Brain microvascular endothelial cell (primary cell): ENCODE results near the gene MAGI1.

Experiments used
- DNase-seq: peaks from one replicate; pipeline ENCODE4 v3.0.0-alpha.2; 2020
- H3K27ac ChIP-seq: fragments of 250-450 bp; sonication (Bioruptor Pico); 2 replicates; pipeline ENCODE4 v1.5.1; 2020; ENCODE audit warnings: mild to moderate bottlenecking, moderate library complexity
- H3K27me3 ChIP-seq: fragments of 250-450 bp; sonication (Bioruptor Pico); replicated peaks from 2 replicates; pipeline ENCODE4 v1.5.1; 2020; ENCODE audit warnings: mild to moderate bottlenecking
- H3K36me3 ChIP-seq: fragments of 250-450 bp; sonication (Bioruptor Pico); replicated peaks from 2 replicates; pipeline ENCODE4 v1.5.1; 2020; ENCODE audit warnings: mild to moderate bottlenecking
- H3K4me3 ChIP-seq: 2 replicates; pipeline ENCODE4 v1.5.1; 2011; ENCODE audit warnings: low read depth, mild to moderate bottlenecking, control low read depth, low read length, moderate library complexity
- in situ Hi-C: cut with HindIII; loops from 2 replicates; pipeline ENCODE4 v1.10.0; 2017; ENCODE audit warnings: low sequenced_read_pairs, low pct_ligation_motif_present
- TF ChIP-seq, protein P1 (sequence below): IDR thresholded peaks from 2 replicates; pipeline ENCODE4 v1.5.1; 2011; ENCODE audit warnings: low read depth, mild to moderate bottlenecking, moderate library complexity, low read length, control low read depth, inconsistent platforms; ENCODE audit errors: missing control alignments

Gene MAGI1

DNA sequence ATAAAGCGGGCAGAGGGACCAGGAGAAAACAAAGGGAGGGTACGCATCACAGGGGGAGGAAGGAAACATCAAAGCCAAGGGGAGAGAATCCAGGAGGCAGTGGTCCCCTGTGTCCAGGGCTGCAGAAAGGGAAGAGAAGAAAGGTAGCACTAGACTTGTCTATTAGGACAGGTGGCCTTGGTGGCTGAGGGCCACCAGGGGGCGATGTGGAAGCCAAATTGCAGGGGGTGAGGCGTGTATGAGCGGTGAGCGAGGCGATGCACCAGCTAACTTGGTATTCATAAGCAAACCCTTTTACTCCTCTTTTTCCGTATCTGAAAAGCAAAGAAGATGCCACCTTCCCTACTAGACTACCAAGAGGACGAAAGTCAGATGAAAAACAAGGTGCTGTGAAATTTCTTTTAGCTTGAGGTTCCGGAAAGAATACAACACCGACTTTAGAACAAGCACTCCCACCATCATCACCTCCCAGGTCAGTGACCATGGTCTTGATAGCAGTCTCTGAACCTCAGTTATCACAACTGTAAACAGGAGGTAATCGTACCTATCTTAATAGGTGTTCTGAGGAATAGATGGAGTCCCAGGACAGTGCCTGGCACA is 696.5 kb downstream of the MAGI1 start:
- Histone ChIP-seq H3K27ac (no peak overlapping the region), H3K36me3 (no peaks in the 10 kb centered on the region), H3K4me3 (no peak overlapping the region), H3K27me3 (no peaks in the 10 kb centered on the region)
- in situ Hi-C loops: no loop called here
- TF ChIP-seq, protein P1, sequence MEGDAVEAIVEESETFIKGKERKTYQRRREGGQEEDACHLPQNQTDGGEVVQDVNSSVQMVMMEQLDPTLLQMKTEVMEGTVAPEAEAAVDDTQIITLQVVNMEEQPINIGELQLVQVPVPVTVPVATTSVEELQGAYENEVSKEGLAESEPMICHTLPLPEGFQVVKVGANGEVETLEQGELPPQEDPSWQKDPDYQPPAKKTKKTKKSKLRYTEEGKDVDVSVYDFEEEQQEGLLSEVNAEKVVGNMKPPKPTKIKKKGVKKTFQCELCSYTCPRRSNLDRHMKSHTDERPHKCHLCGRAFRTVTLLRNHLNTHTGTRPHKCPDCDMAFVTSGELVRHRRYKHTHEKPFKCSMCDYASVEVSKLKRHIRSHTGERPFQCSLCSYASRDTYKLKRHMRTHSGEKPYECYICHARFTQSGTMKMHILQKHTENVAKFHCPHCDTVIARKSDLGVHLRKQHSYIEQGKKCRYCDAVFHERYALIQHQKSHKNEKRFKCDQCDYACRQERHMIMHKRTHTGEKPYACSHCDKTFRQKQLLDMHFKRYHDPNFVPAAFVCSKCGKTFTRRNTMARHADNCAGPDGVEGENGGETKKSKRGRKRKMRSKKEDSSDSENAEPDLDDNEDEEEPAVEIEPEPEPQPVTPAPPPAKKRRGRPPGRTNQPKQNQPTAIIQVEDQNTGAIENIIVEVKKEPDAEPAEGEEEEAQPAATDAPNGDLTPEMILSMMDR: peak; percentile 85
- peak; percentile 31 for DNase-seq

DNA sequence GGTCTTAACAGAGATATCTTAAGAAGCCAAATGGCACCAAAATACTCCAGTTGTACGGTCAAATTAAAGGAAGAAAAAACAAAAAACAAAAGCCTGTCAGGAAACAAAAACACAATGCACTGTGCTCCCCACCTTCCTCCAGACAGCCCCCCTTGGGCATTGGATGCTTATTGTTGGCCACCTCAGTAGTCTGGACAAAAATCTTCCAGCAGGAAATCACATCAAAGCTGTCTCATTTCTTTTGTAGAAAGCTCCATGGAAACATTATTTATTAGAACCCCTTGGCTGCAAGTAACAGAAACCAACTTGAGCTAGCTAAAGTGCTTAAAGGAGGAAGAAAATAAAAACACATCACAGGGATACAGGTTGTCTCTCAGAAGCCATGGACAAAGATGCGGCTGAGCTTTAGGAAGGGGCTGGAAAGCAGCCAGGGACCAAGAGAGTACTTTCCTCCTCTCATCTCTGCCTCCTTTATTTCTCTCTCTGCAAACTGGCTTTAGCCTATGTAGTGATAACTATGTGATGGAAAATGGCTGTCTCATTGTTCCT is 699.5 kb downstream of the MAGI1 start:
- Histone ChIP-seq H3K36me3 (no peaks in the 10 kb centered on the region), H3K27me3 (no peaks in the 10 kb centered on the region), H3K4me3 (no peak overlapping the region), H3K27ac (no peak overlapping the region)
- DNase-seq: no peak
- in situ Hi-C loops: no loop called here
- TF ChIP-seq, protein P1: no peak

DNA sequence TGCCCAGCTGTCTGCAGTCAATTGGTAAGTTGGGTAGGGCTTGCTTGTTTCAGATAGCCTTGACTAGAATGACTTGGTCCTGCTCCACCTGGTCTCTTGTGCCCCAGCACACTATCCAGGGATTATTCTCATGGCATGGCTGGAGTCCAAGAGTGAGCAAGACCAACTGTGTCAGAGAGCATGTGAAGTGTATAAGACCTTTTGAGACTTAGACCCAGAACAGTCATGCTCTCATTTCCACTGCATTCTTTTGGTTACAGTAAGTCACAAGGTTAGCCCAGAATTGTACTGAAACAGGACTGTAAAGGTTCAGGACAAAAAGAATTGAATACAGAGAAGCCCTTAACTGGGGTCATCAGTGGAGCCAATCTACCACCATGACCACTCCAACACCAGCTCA is 700.1 kb downstream of the MAGI1 start:
- in situ Hi-C loops: no loop called here
- DNase-seq: no peak
- Histone ChIP-seq H3K4me3 (no peak overlapping the region), H3K36me3 (no peaks in the 10 kb centered on the region), H3K27ac (no peak overlapping the region), H3K27me3 (no peaks in the 10 kb centered on the region)
- TF ChIP-seq, protein P1: no peak

DNA sequence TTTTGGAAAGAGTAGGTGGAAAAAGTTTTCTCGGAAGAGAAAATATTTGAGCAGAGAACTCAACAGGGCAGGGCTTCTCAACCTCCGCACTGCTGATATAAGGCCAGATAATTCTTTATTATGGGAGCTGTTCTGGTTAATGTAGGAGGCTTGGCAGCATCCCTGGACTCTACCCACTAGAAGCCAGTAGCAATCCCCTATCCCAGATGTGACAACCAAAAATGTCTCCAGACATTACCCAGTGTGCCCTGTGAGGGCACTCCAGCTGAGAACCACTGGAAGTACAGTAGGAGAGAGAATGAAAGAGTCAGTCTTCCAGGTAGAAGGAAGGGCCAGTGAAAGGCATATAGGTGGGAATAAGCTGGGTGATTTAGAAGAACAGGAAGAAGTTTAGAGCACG is 703.1 kb downstream of the MAGI1 start:
- H3K36me3 ChIP-seq: no peaks in the 10 kb centered on the region
- no peak overlapping the region for H3K27ac ChIP-seq
- no peak overlapping the region for H3K4me3 ChIP-seq
- TF ChIP-seq, protein P1: no peak
- H3K27me3 ChIP-seq: no peaks in the 10 kb centered on the region
- in situ Hi-C loops: no loop called here
- DNase-seq: no peak

DNA sequence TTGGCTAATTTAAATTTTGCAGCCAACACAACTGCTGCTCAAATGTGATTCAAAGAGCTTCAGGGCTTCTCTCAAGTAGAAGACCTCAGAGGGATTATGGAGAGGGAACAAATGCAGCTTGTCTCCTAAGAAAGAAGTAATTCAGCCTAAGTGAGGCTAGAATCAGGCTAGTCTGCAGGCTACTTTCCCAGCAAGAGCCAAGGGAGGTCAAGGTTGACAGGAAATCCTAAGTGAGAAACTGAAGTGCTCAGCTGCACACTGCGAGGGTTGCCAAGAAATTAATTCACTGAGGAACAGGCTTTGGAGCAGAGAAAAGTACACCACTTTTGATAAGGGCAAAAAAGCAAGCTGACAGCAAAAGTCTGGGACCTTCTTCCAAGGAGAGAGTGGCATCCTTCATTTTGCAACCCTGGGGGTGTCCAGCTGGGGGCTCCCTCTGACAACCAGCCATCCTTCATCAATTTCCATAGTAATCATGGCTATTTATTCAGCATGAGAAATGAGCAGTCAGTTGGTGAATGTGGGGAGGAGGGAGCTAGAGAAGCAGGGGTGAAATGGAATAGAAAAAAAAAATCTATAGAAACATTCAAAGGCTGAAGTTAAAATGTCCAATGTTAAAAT is 704.6 kb downstream of the MAGI1 start:
- DNase-seq: no peak

More for the DNA sequence above, 704.6 kb downstream of the MAGI1 start:
- in situ Hi-C loops: no loop called here
- H3K4me3 ChIP-seq: no peak overlapping the region
- H3K27me3 ChIP-seq: no peaks in the 10 kb centered on the region
- H3K27ac ChIP-seq: no peak overlapping the region
- TF ChIP-seq, protein P1: peak; percentile 53
- H3K36me3 ChIP-seq: no peaks in the 10 kb centered on the region
